HS-27A (cell line): ENCODE measurements around the gene TTYH1.
"Not testable (repeated sequence)": the region's sequence is repeated elsewhere in the genome, so short reads cannot be mapped to it uniquely, and the experiment has no call there.

Source experiments
- DNase-seq: peaks from one replicate; pipeline ENCODE4 v3.0.0-alpha.2; 2012; ENCODE audit warnings: low read depth, missing footprints

TTYH1 gene

DNA sequence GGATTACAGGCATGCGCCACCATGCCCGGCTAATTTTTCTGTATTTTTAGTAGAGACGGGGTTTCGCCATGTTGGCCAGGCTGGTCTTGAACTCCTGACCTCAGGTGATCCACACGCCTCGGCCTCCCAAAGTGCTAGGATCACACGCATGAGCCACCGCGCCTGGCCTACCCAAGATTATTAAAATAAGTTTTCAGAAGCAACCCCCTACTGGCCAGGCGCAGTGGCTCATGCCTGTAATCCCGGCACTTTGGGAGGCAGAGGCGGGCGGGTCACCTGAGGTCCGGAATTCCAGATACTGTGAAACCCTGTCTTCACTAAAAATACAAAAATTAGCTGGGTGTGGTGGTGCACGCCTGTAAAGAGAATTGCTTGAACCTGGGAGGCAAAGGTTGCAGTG, 31.1 kb downstream of the TTYH1 start:
- not testable (repeated sequence) for DNase-seq

- DNase-seq, result no peak
These were observed 32.9 kb downstream of the TTYH1 start for GRCh38 chr19:54448040-54448773.

- DNase-seq, result peak; percentile 97
These were observed 33.8 kb downstream of the TTYH1 start, which contains the start of gene LENG8 for GRCh38 chr19:54448774-54449700. LENG8 (plus strand) TSS chr19:54449199; CDS start chr19:54451345, 2,146 bp downstream.

DNA sequence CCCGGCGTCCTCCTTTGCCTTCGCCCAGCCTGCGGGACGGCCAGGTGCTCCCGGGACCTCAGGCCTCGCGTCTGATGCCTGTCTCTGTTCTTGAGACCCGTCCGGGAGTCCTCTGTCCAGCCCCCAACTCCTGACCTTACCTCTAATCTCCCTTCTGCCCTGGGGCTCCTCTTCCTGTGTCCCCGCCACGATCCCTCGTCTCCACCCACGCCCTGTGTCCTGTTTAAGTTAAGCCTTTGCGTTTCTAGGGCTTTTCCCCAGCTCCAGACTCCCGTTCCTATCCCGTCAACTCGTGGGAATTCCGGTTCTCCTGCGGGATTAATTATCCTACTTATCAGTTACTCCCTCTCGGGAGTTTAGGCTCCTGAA, 34.4 kb downstream of the TTYH1 start:
- DNase-seq, result no peak

- no peak for DNase-seq
These were observed 36.1 kb downstream of the TTYH1 start for GRCh38 chr19:54451331-54451871.

- DNase-seq, result no peak
These were observed 36.7 kb downstream of the TTYH1 start for GRCh38 chr19:54451997-54452396.

GRCh38 chr19:54452626-54453025, 37.4 kb downstream of the TTYH1 start:
- no peak for DNase-seq

DNA sequence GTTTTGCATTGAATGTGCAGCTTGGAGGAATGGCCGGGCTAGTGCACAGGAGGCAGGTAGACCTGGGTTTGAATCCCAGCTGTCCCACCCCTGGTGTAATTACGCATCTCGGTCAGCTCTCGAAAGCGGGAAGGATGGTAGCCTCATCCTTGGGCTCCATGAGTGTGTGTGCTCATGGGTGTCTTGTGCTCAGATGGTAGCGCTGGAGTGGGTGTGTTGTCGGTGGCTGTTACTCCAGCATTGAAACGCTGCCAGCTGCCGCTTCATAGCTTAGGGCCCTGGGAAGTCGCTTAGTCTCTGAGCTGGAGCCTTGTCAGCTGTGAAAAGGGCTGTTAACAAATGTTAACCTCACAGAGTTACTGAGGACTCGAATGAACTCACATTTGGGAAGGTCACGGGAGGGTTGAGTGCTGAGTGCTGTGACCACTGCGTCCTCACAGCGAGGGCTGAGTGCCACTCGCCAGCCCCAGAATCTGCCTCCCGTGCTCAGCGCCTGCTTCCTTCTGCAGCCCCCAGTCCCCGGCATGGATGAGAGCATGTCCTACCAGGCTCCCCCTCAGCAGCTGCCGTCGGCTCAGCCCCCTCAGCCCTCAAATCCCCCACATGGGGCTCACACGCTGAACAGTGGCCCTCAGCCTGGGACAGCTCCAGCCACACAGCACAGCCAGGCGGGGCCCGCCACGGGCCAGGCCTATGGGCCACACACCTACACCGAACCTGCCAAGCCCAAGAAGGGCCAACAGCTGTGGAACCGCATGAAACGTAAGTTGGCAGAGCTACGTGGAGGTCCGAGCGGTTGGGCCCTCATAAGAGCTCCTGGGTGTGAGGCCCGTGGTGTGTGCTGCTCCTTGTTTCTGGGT, 38.9 kb downstream of the TTYH1 start:
- no peak for DNase-seq

DNA sequence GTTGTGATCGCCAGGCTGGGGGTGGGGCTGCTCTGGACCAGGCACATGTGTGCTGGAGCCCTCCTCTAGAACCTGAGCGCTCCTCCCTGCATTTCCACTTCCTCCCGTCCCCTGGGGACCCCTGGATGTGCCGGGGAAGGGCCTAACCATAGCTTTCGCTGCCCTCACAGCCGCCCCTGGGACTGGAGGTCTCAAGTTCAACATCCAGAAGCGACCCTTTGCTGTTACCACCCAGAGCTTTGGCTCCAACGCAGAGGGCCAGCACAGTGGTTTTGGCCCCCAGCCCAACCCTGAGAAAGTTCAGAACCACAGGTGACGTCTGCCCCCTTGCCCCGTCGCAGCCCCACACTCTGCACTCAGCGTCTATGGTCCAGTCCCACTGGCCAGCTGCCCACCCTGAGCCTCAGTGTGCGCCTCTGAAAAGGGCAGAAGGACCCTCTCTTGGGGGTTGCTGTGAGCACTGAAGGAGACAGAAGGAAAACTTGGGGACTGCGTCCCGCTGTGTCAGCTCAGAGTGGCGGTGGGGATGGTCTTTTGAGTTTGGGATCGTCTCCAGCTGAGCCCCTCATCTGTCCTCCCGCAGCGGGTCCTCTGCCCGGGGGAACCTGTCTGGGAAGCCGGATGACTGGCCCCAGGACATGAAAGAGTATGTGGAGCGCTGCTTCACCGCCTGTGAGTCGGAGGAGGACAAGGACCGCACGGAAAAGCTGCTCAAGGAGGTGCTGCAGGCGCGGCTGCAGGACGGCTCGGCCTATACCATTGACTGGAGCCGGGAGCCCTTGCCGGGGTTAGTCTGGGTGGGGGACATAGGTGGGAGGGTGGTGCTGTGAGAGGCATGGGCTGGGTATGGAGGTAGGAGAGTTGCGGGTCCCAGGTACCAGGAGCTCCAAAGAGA, 39.8 kb downstream of the TTYH1 start:
- no peak for DNase-seq

- DNase-seq, result no peak
These were observed 40.6 kb downstream of the TTYH1 start for GRCh38 chr19:54455786-54456422.

- DNase-seq, result no peak
These were observed 41.4 kb downstream of the TTYH1 start for GRCh38 chr19:54456423-54457373.

- no peak for DNase-seq
These were observed 42.7 kb downstream of the TTYH1 start for GRCh38 chr19:54457773-54458647.

DNA sequence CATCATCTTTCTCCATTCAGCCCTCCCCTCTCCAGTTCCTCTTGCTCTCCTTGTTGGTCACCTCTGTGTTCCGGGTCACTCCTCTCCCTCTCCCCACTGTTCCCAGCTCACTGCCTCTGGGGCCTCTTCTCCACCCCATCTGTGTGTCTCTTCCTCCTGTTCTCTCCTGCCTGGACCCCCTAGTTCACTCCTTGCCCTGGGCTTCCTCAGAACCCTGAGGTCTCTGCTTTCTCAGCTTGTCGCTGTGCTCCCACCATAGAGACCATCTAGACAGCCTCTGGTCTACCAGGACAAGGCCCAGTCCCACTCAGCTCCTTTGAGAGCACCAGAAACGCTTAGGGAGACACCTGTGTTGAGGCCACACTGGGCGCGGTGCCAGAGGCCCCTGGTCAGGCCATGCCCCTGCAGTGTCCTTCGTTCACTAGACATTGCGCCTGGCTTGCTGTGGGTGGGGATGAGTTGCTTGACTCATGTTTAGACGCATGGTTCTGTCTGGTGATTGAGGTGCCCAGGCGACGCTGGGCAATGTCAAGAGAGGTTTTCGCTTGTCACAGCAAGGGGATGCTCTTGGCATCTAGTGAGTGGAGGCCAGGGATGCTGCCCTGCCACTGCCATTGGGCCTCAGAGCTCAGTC, 43.5 kb downstream of the TTYH1 start:
- no peak for DNase-seq

DNA sequence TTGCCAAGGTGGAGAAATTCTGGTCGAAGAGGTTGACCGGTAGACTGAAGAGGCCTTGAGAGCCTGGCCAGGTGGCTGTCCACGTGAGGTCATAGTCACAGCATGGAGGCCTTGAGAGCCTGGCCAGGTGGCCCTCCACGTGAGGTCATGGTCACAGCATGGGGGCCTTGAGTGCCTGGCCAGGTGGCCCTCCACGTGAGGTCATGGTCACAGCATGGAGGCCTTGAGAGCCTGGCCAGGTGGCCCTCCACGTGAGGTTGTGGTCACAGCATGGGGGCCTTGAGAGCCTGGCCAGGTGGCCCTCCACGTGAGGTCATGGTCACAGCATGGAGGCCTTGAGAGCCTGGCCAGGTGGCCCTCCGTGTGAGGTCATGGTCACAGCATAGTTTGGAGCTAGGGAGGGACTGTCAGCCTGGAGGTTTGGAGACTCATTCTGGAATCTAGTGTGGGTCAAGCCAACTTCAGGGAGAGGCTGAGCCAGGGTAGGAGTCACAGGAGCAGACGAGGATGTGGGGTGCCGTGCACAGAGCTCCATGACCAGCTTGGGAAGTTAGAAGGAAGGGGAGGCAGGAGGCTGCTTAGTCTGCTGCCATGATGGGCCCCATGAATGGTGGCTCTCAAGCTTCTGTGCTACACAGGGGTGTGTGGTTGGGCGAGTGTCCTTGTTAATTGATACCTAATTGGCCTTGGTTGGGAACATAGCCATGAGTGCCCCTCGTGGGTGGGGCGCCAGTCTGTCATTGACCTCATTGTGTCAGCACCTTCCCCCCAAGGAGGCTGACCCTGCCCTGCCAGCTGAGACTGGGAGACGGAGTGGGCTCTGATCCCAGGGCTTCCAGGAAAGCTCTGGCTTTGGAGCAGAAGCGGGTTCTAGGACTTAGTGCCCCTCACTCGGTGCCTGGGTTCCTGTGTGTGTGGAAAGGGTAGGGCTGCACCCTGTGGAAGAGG, 44.3 kb downstream of the TTYH1 start:
- DNase-seq, result no peak

DNA sequence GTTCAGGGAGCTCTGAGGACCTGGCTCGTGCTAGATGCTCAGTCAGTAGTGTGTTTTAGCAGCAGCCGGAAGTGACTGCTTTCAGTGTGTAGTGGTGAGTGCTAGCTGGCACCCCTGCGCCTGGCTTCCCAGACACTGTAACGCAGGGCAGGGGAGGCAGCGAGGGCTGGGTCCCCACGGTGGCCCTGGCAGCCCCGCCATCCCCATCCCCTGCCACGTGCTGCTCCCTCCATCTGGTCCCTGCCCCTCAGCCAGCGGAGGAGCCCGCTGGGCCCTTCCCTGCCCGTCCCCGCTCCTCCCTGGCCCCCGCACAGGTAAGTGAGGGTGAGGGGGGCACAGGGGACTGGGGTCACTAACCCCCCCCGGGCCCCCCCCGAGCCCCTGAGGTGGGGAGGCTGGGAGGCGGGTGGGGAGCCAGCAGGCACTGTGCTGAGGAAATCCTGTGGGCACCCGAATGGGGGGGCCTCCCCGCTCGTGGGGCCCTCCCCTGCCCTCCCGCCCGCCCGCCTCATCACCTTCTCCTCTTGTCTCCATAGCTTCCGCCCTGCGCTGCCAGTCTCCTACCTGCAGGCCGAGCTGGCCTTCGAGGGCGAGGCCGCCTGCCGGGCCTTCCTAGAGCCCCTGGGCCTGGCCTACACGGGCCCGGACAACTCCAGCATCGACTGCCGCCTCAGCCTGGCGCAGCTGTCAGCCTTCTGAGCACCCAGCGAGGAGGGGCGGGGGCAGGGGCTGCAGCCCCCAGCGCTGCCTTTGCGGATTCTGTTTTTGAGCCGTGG, 45.2 kb downstream of the TTYH1 start:
- DNase-seq, result no peak

DNA sequence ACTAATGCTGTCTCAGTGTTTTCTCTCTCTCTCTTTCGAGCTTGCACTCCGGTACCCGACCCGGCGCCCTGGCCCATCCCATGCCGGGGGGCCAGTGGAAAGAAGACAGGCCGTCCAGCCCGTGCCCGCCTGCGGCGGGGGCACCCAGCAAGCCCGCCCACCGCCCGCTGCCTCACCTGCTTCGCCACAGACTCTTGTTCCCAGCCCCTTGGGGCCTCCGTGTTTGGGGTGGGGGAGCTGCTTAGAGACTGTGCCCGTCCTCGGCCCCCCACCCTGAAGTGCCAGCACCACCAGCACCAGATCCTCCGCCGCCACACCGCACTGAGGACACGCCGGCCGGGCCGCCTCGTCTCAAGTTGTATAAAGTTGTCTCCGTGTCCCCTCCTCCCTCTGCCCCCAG, 45.9 kb downstream of the TTYH1 start:
- no peak for DNase-seq
